Muscle of back (tissue), 11 donors: ENCODE measurements around the gene EPHB1. TPM values are rescaled to one million over a fixed set of nuclear protein-coding genes. Genes with fewer than 3 reads are reported as not detected.

Experiments
- DNase-seq, 3 donors: peaks; one replicate each; pipeline versions ENCODE4 v3.0.0 to v3.0.0-alpha.2; 2013
- polyA plus RNA-seq, 10 donors: library from polyadenylated mRNA; unstranded; fragments of 120-200 nt; gene quantifications; one replicate each; pipeline ENCODE4 v1.2.1, GENCODE V29; 2013; ENCODE audit not compliant: insufficient read length in 10 of 10

The EPHB1 gene
- polyA plus RNA-seq, 10 donors = 21.9 to 44.0 (median 36.0) TPM

- DNase-seq = no peak
Measured at GRCh38 chr3:135050536-135050935, 255.5 kb downstream of the EPHB1 start.

GRCh38 chr3:135051409-135051973 is 256.4 kb downstream of the EPHB1 start:
- no peak for DNase-seq

GRCh38 chr3:135055449-135055848 is 260.4 kb downstream of the EPHB1 start:
- DNase-seq = no peak

GRCh38 chr3:135056084-135056730 is 261.1 kb downstream of the EPHB1 start:
- DNase-seq = no peak

- no peak for DNase-seq
Measured at GRCh38 chr3:135056733-135057310, 261.8 kb downstream of the EPHB1 start.

- DNase-seq = no peak
Measured at GRCh38 chr3:135057996-135058395, 262.9 kb downstream of the EPHB1 start.

GRCh38 chr3:135059580-135059979 is 264.5 kb downstream of the EPHB1 start:
- DNase-seq = no peak

- peak; percentile 7 to 9 (median 9) for DNase-seq
Measured at GRCh38 chr3:135066844-135067727, 272.0 kb downstream of the EPHB1 start.

- DNase-seq = no peak
Measured at GRCh38 chr3:135068011-135068410, 273.0 kb downstream of the EPHB1 start.

- no peak for DNase-seq
Measured at GRCh38 chr3:135069406-135069805, 274.3 kb downstream of the EPHB1 start.

- DNase-seq = no peak
Measured at GRCh38 chr3:135071483-135071882, 276.4 kb downstream of the EPHB1 start.

- no peak for DNase-seq
Measured at GRCh38 chr3:135072431-135072830, 277.4 kb downstream of the EPHB1 start.

- no peak for DNase-seq
Measured at GRCh38 chr3:135075157-135075556, 280.1 kb downstream of the EPHB1 start.

GRCh38 chr3:135076341-135076740 is 281.3 kb downstream of the EPHB1 start:
- DNase-seq = no peak

- DNase-seq = no peak
Measured at GRCh38 chr3:135077186-135077585, 282.1 kb downstream of the EPHB1 start.

GRCh38 chr3:135078283-135078682 is 283.2 kb downstream of the EPHB1 start:
- no peak for DNase-seq

- DNase-seq = no peak
Measured at GRCh38 chr3:135079095-135079494, 284.0 kb downstream of the EPHB1 start.

GRCh38 chr3:135081451-135081850 is 286.4 kb downstream of the EPHB1 start:
- no peak for DNase-seq

- DNase-seq = no peak
Measured at GRCh38 chr3:135081856-135082434, 286.9 kb downstream of the EPHB1 start.

GRCh38 chr3:135082706-135083105 is 287.6 kb downstream of the EPHB1 start:
- no peak for DNase-seq

- DNase-seq = no peak
Measured at GRCh38 chr3:135083179-135083578, 288.1 kb downstream of the EPHB1 start.

GRCh38 chr3:135083756-135084155 is 288.7 kb downstream of the EPHB1 start:
- DNase-seq = no peak
